Trophoblast cell (in vitro differentiated cells and primary cell): ENCODE measurements around the gene KIF16B.

Experiments
- DNase-seq, 2 donors: peaks; one replicate each; pipeline ENCODE4 v3.0.0-alpha.2; 2016
- H2AFZ ChIP-seq: 2 replicates; pipeline ENCODE4 v1.6.1; 2013; ENCODE audit warnings: low read length, moderate library complexity, mild to moderate bottlenecking; ENCODE audit not compliant: insufficient read depth, poor library complexity
- H2AK5ac ChIP-seq: 2 replicates; pipeline ENCODE4 v1.6.1; 2013; ENCODE audit warnings: mild to moderate bottlenecking, low read length
- H2BK120ac ChIP-seq: 2 replicates; pipeline ENCODE4 v1.6.1; 2013; ENCODE audit warnings: low read length, mild to moderate bottlenecking, moderate library complexity; ENCODE audit not compliant: insufficient read depth, poor library complexity
- H2BK12ac ChIP-seq: 2 replicates; pipeline ENCODE4 v1.6.1; 2013; ENCODE audit warnings: mild to moderate bottlenecking, low read length, moderate library complexity
- H2BK5ac ChIP-seq: 2 replicates; pipeline ENCODE4 v1.6.1; 2013; ENCODE audit warnings: low read length, low read depth, moderate library complexity, mild to moderate bottlenecking; ENCODE audit not compliant: poor library complexity
- H3K14ac ChIP-seq: 2 replicates; pipeline ENCODE4 v1.6.1; 2013; ENCODE audit warnings: mild to moderate bottlenecking, low read length
- H3K18ac ChIP-seq: 2 replicates; pipeline ENCODE4 v1.6.1; 2013; ENCODE audit warnings: mild to moderate bottlenecking, low read length
- H3K23ac ChIP-seq: 2 replicates; pipeline ENCODE4 v1.6.1; 2013; ENCODE audit warnings: low read length
- H3K27ac ChIP-seq: 2 replicates; pipeline ENCODE4 v1.5.1; 2013; ENCODE audit warnings: low read depth, mild to moderate bottlenecking, inconsistent platforms, low read length, moderate library complexity
- H3K27me3 ChIP-seq: 2 replicates; pipeline ENCODE4 v1.6.1; 2013; ENCODE audit warnings: inconsistent platforms, mild to moderate bottlenecking, low read length, moderate library complexity; ENCODE audit not compliant: insufficient read depth
- H3K36me3 ChIP-seq, 2 experiments: 1 replicate in 1 of 2; 2 replicates in 1 of 2; pipeline ENCODE4 v1.6.1; 2013; ENCODE audit warnings: low read length in 2 of 2, mild to moderate bottlenecking in 2 of 2, moderate library complexity in 1 of 2; ENCODE audit not compliant: insufficient read depth in 2 of 2, control insufficient read depth in 1 of 2
- H3K4ac ChIP-seq: 2 replicates; pipeline ENCODE4 v1.6.1; 2013; ENCODE audit warnings: low read depth, mild to moderate bottlenecking, low read length, moderate library complexity
- H3K4me1 ChIP-seq, 2 experiments: 1 replicate in 1 of 2; 2 replicates in 1 of 2; pipeline ENCODE4 v1.6.1; 2013; ENCODE audit warnings: low read length in 2 of 2, mild to moderate bottlenecking in 2 of 2, moderate library complexity in 1 of 2; ENCODE audit not compliant: insufficient read depth in 2 of 2, control insufficient read depth in 1 of 2
- H3K4me2 ChIP-seq: 2 replicates; pipeline ENCODE4 v1.6.1; 2013; ENCODE audit warnings: inconsistent platforms, mild to moderate bottlenecking, low read length, moderate library complexity
- H3K4me3 ChIP-seq: 2 replicates; pipeline ENCODE4 v1.5.1; 2013; ENCODE audit warnings: mild to moderate bottlenecking, low read depth, low read length, inconsistent platforms
- H3K79me1 ChIP-seq: one replicate; pipeline ENCODE4 v1.6.1; 2013; ENCODE audit warnings: low read length
- H3K79me2 ChIP-seq: 2 replicates; pipeline ENCODE4 v1.6.1; 2013; ENCODE audit warnings: low read length, mild to moderate bottlenecking; ENCODE audit not compliant: control insufficient read depth, insufficient read depth, poor library complexity
- H3K9ac ChIP-seq: 2 replicates; pipeline ENCODE4 v1.6.1; 2013; ENCODE audit warnings: mild to moderate bottlenecking, low read length
- H3K9me3 ChIP-seq: 2 replicates; pipeline ENCODE4 v1.6.1; 2013; ENCODE audit warnings: low read depth, mild to moderate bottlenecking, control low read depth, inconsistent platforms, low read length; ENCODE audit not compliant: insufficient read depth
- H4K12ac ChIP-seq: 2 replicates; pipeline ENCODE4 v1.6.1; 2013; ENCODE audit warnings: low read depth, mild to moderate bottlenecking, low read length, moderate library complexity
- H4K8ac ChIP-seq: 2 replicates; pipeline ENCODE4 v1.6.1; 2013; ENCODE audit warnings: low read depth, mild to moderate bottlenecking, low read length, moderate library complexity
- H4K91ac ChIP-seq: one replicate; pipeline ENCODE4 v1.6.1; 2013; ENCODE audit warnings: low read depth, mild to moderate bottlenecking, low read length, moderate library complexity
- WGBS: extraction: QIAGEN DNeasy Blood & Tissue Kit; methylation state at CpG from one replicate; pipeline ENCODE4 v1.1.7; 2013; ENCODE audit warnings: missing lambda C conversion rate; ENCODE audit not compliant: insufficient read length, insufficient coverage; ENCODE audit errors: extremely low coverage; 5-methylcytosine and 5-hydroxymethylcytosine counted together

Gene KIF16B

GRCh38 chr20:16362642-16363041 is 210.6 kb downstream of the KIF16B start:
- no peak for DNase-seq
- H3K9ac ChIP-seq = no peak overlapping the region
- H3K14ac ChIP-seq = no peak overlapping the region
- no peaks in the 10 kb centered on the region for H3K79me2 ChIP-seq
- no peak overlapping the region for H2BK12ac ChIP-seq
- H3K4me3 ChIP-seq = no peak overlapping the region
- H3K4ac ChIP-seq = no peak overlapping the region
- no peak overlapping the region for H2AFZ ChIP-seq
- no peaks in the 10 kb centered on the region for H3K27me3 ChIP-seq
- H3K4me2 ChIP-seq = no peak overlapping the region
- no peaks in the 10 kb centered on the region for H3K9me3 ChIP-seq
- H4K91ac ChIP-seq = no peak overlapping the region
- H3K18ac ChIP-seq = no peak overlapping the region
- no peak overlapping the region for H2BK5ac ChIP-seq
- no CpG with 5 or more reads among the region's 1 CpG for WGBS
- no peak overlapping the region for H2AK5ac ChIP-seq
- no peaks in the 10 kb centered on the region for H3K79me1 ChIP-seq
- no peaks in the 10 kb centered on the region for H3K4me1 ChIP-seq
- peaks cover 2 to 10% of the 10 kb centered on the region in 2 experiments for H3K36me3 ChIP-seq
- no peak overlapping the region for H3K23ac ChIP-seq
- H3K27ac ChIP-seq = no peak overlapping the region
- H4K8ac ChIP-seq = no peak overlapping the region
- no peak overlapping the region for H4K12ac ChIP-seq
- no peak overlapping the region for H2BK120ac ChIP-seq

GRCh38 chr20:16360668-16361067 is 212.6 kb downstream of the KIF16B start:
- no peak overlapping the region for H4K91ac ChIP-seq
- no peak overlapping the region for H3K27ac ChIP-seq
- no peak overlapping the region for H2BK5ac ChIP-seq
- no peak overlapping the region for H4K12ac ChIP-seq
- H2AK5ac ChIP-seq = no peak overlapping the region
- no peak overlapping the region for H3K4me3 ChIP-seq
- H3K4me2 ChIP-seq = no peak overlapping the region
- no peaks in the 10 kb centered on the region for H3K9me3 ChIP-seq
- H3K18ac ChIP-seq = no peak overlapping the region
- H3K79me1 ChIP-seq = no peaks in the 10 kb centered on the region
- no peak overlapping the region for H3K23ac ChIP-seq
- no peak for DNase-seq
- H3K14ac ChIP-seq = no peak overlapping the region
- no peak overlapping the region for H3K4ac ChIP-seq
- peaks cover 2 to 7% of the 10 kb centered on the region in 2 experiments for H3K36me3 ChIP-seq
- no peak overlapping the region for H2BK12ac ChIP-seq
- no peaks in the 10 kb centered on the region for H3K79me2 ChIP-seq
- no CpG with 5 or more reads among the region's 5 CpGs for WGBS
- no peak overlapping the region for H2BK120ac ChIP-seq
- H2AFZ ChIP-seq = no peak overlapping the region
- no peak overlapping the region for H4K8ac ChIP-seq
- no peaks in the 10 kb centered on the region for H3K4me1 ChIP-seq
- no peaks in the 10 kb centered on the region for H3K27me3 ChIP-seq
- no peak overlapping the region for H3K9ac ChIP-seq

GRCh38 chr20:16353417-16353781 is 219.8 kb downstream of the KIF16B start:
- no peak overlapping the region for H4K91ac ChIP-seq
- no peak overlapping the region for H2BK120ac ChIP-seq
- no peaks in the 10 kb centered on the region for H3K27me3 ChIP-seq
- H3K4me1 ChIP-seq = no peaks in the 10 kb centered on the region
- H2AK5ac ChIP-seq = no peak overlapping the region
- WGBS = no CpG with 5 or more reads among the region's 1 CpG
- H3K18ac ChIP-seq = no peak overlapping the region
- no peak overlapping the region for H3K27ac ChIP-seq
- no peak overlapping the region for H3K4me2 ChIP-seq
- DNase-seq = no peak
- H3K79me1 ChIP-seq = no peaks in the 10 kb centered on the region
- no peak overlapping the region for H3K14ac ChIP-seq
- H3K79me2 ChIP-seq = no peaks in the 10 kb centered on the region
- no peak overlapping the region for H2AFZ ChIP-seq
- no peaks in the 10 kb centered on the region for H3K9me3 ChIP-seq
- H2BK12ac ChIP-seq = no peak overlapping the region
- no peak overlapping the region for H3K23ac ChIP-seq
- H3K36me3 ChIP-seq = no peaks in the 10 kb centered on the region
- H4K12ac ChIP-seq = no peak overlapping the region
- H2BK5ac ChIP-seq = no peak overlapping the region
- no peak overlapping the region for H3K4me3 ChIP-seq
- no peak overlapping the region for H3K4ac ChIP-seq
- H3K9ac ChIP-seq = no peak overlapping the region
- H4K8ac ChIP-seq = no peak overlapping the region

GRCh38 chr20:16352751-16353416 is 220.4 kb downstream of the KIF16B start:
- Histone ChIP-seq H3K4me3 (no peak overlapping the region), H3K4me1 (no peaks in the 10 kb centered on the region), H3K36me3 (no peaks in the 10 kb centered on the region), H3K9ac (no peak overlapping the region), H4K8ac (no peak overlapping the region), H4K12ac (peak overlapping the region; percentile 64), H2BK12ac (no peak overlapping the region), H3K9me3 (no peaks in the 10 kb centered on the region), H2BK120ac (no peak overlapping the region), H4K91ac (no peak overlapping the region), H3K14ac (no peak overlapping the region), H3K27me3 (no peaks in the 10 kb centered on the region), H3K23ac (no peak overlapping the region), H3K4ac (no peak overlapping the region), H3K79me1 (no peaks in the 10 kb centered on the region), H3K4me2 (no peak overlapping the region), H2AFZ (no peak overlapping the region), H3K18ac (no peak overlapping the region), H2BK5ac (no peak overlapping the region), H3K79me2 (no peaks in the 10 kb centered on the region), H3K27ac (no peak overlapping the region), H2AK5ac (no peak overlapping the region)
- DNase-seq = no peak
- no CpG with 5 or more reads among the region's 5 CpGs for WGBS
